ENCODE data around the gene BCAS3.

The BCAS3 gene

DNA sequence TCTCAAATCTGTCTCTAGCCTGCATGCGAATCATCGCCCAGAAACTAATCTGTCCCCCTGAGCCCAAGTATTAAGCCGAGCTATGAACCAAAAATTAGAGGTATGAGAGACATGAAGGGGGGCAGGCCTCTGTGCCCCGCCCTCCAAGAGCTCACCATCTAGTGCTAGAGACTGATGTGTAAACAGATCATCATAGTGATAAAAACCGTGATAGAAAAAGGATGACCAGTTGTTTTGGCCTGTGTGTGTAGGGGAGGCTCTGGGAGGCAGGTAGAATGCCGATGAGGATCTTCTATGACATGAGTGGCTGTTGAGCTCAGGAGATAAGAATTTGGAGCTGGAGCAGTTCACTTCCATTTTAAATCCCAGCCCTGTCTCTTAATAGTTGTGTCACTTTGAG, 632.9 kb downstream of the BCAS3 start:
- Histone ChIP-seq H3K9ac (ENCODE audit: low read length in 2 of 2) (no peak overlapping the region), H3K4me3 (ENCODE audit: low read length in 2 of 2) (no peak overlapping the region), H3K36me3 (ENCODE audit: control insufficient read depth in 2 of 2, insufficient read depth in 2 of 2, low read length in 2 of 2) (no peaks in the 10 kb centered on the region), H3K27ac (ENCODE audit: low read length) (no peak overlapping the region), H3K4me1 (ENCODE audit: control insufficient read depth, insufficient read depth, low read length) (peaks cover 30% of the 10 kb centered on the region), H3K9me3 (ENCODE audit: control insufficient read depth in 2 of 2, low read length in 2 of 2) (no peaks in the 10 kb centered on the region), H3K27me3 (ENCODE audit: control insufficient read depth in 1 of 2, insufficient read depth in 2 of 2, low read length in 2 of 2) (no peaks in the 10 kb centered on the region)

DNA sequence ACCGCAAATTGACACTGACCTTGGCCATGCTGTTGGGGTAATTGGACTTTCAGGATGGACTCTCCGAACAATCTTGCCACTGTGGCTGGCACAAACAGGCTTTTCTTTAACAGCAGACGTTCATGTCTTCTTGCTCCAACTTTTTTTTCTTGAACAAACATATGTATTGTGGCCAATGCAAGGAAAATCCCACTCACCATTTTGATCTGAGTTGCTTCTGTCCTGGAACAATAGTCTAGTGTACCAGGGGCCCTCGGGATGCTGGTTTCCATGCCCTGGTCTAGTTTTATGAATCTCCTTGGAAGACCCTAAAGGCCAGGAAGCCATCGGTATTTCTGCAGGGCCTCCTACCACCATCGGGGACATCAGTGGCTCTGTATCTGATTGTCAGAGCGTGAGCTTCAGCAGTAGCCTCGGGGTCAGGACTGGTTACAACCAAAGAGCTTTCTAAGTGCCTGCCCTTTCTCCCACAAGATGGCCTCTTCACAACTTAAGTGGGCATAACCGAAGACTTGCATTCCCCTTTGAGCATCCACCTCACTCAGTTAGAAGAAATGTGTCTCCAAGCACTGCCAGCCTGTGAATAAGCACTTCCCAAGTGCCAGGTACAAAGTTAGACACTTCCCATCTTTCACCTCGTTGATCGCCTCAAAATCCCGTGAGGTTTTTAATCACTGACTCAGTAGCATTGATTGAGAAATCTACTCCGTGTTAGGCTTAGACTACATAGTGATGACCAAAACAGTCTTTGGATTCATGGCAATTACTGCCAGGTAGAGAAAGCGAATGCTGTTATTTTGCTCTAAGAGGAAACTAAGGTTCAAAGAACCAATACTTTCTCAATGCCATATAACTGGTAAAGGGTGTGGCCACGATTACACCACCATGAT, 635.0 kb downstream of the BCAS3 start:
- Histone ChIP-seq H3K27ac (ENCODE audit: low read length) (no peak overlapping the region), H3K4me3 (ENCODE audit: low read length in 2 of 2) (no peak overlapping the region), H3K9me3 (ENCODE audit: control insufficient read depth in 2 of 2, low read length in 2 of 2) (no peaks in the 10 kb centered on the region), H3K36me3 (ENCODE audit: control insufficient read depth in 2 of 2, insufficient read depth in 2 of 2, low read length in 2 of 2) (no peaks in the 10 kb centered on the region), H3K9ac (ENCODE audit: low read length in 2 of 2) (no peak overlapping the region), H3K4me1 (ENCODE audit: control insufficient read depth, insufficient read depth, low read length) (peaks cover 30% of the 10 kb centered on the region), H3K27me3 (ENCODE audit: control insufficient read depth in 1 of 2, insufficient read depth in 2 of 2, low read length in 2 of 2) (no peaks in the 10 kb centered on the region)

DNA sequence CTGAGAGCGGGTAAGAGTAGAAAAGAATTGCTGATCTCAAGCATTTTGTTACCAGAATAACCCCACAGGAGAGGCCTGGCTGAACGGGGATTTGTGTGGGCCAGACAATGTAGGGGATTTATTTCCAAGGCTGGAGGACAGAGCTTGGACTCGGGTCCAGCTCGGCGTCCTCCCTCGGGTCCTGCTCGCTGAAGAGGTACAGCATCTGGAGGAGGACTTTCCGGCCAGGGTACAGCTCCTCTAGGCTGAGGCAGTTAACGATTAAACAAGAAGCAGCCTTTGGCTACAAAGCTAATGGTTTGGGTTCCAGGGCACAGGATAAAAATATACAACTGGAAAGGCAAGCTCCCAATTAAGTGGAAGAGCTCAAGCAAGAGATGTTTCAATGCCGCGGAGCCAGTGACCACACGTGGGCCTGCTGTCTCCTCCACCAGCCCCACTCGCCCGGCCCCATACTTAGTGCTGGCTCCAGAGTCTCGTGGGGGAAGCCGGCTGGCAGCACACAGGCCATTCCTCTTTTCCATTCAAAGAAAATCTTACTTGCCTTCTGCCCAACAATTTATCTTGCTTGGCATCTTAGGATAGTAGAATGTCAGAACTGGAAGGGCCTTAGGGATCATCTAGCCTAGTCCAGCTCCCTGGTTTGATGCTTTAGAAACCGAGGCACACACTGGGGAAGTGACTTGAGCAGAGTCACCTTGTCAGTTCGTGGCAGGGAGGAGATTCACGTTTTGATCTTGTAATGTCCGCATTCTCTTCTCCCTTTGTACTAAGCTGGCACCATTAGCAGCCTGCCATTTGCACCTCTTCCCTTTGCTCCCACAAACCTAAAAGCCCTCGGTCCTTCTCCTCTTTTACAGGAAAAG, 636.0 kb downstream of the BCAS3 start:
- no peaks in the 10 kb centered on the region for H3K9me3 ChIP-seq (ENCODE audit: control insufficient read depth in 2 of 2, low read length in 2 of 2)
- H3K27me3 ChIP-seq (ENCODE audit: control insufficient read depth in 1 of 2, insufficient read depth in 2 of 2, low read length in 2 of 2), result no peaks in the 10 kb centered on the region
- H3K4me1 ChIP-seq (ENCODE audit: control insufficient read depth, insufficient read depth, low read length), result peaks cover 30% of the 10 kb centered on the region
- H3K4me3 ChIP-seq (ENCODE audit: low read length in 2 of 2), result peak overlapping the region in 1 of 2 donors; percentile 16
- H3K9ac ChIP-seq (ENCODE audit: low read length in 2 of 2), result peak overlapping the region in 1 of 2 donors; percentile 13
- H3K36me3 ChIP-seq (ENCODE audit: control insufficient read depth in 2 of 2, insufficient read depth in 2 of 2, low read length in 2 of 2), result no peaks in the 10 kb centered on the region
- peak overlapping the region; percentile 67 for H3K27ac ChIP-seq (ENCODE audit: low read length)

DNA sequence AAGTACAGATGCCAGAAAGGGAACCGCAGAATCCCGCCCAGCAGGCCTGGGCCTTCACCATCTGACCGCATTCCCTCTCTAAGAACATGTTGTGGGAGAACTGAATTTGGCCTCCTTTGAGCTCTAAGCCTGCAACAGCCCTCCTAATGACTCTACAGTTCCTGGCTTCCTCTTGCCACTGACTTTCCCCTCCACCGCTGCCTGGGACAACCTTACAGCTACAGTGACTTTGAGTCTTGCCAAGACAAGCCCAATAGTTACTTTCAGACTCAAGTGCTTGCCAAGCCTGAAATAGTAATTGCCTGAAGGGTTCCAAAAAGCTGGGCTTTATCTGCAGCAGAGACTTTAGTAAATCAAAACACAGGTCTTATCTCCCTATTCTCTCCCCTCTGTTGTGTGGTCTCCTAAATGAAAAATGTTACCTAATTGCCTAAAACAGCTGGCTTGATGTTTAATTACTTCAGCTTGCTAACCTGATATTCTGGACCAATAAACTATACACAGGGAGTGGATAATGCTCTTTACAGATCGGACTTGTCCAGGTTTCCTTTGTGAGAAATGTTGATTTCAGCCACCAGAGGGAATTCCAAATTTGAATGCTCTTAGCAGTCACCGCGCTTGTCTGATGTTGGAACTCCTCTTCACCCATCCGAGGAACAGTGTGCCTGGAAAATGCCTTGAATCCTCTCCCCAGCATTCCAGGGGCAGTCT, 636.9 kb downstream of the BCAS3 start:
- Histone ChIP-seq H3K36me3 (ENCODE audit: control insufficient read depth in 2 of 2, insufficient read depth in 2 of 2, low read length in 2 of 2) (no peaks in the 10 kb centered on the region), H3K4me3 (ENCODE audit: low read length in 2 of 2) (peak overlapping the region in 1 of 2 donors; percentile 16), H3K27me3 (ENCODE audit: control insufficient read depth in 1 of 2, insufficient read depth in 2 of 2, low read length in 2 of 2) (no peaks in the 10 kb centered on the region), H3K27ac (ENCODE audit: low read length) (peak overlapping the region; percentile 67), H3K9ac (ENCODE audit: low read length in 2 of 2) (no peak overlapping the region), H3K4me1 (ENCODE audit: control insufficient read depth, insufficient read depth, low read length) (peaks cover 22% of the 10 kb centered on the region), H3K9me3 (ENCODE audit: control insufficient read depth in 2 of 2, low read length in 2 of 2) (no peaks in the 10 kb centered on the region)

DNA sequence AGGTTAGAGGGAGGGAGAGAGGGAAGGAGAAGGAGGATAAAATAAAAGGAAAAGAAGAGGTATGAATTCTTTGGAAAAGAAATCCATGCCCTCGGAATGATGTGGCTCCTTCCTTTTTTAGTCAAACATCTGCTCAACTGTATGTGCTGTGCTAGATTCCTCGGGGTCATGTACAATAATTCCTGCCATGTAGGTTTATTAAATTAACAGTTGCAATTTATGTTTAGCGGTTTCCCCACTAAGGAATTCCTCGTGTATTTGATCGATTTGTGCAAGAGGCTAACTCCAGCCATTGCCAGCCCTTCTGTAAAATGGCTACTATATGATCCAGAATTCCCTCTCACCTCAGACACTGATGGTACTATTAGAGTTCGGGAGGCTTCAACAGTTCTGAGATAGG, 639.0 kb downstream of the BCAS3 start:
- Histone ChIP-seq H3K9me3 (ENCODE audit: control insufficient read depth in 2 of 2, low read length in 2 of 2) (no peaks in the 10 kb centered on the region), H3K27me3 (ENCODE audit: control insufficient read depth in 1 of 2, insufficient read depth in 2 of 2, low read length in 2 of 2) (no peaks in the 10 kb centered on the region), H3K4me3 (ENCODE audit: low read length in 2 of 2) (no peak overlapping the region), H3K36me3 (ENCODE audit: control insufficient read depth in 2 of 2, insufficient read depth in 2 of 2, low read length in 2 of 2) (no peaks in the 10 kb centered on the region), H3K27ac (ENCODE audit: low read length) (no peak overlapping the region), H3K9ac (ENCODE audit: low read length in 2 of 2) (no peak overlapping the region), H3K4me1 (ENCODE audit: control insufficient read depth, insufficient read depth, low read length) (peaks cover 17% of the 10 kb centered on the region)

DNA sequence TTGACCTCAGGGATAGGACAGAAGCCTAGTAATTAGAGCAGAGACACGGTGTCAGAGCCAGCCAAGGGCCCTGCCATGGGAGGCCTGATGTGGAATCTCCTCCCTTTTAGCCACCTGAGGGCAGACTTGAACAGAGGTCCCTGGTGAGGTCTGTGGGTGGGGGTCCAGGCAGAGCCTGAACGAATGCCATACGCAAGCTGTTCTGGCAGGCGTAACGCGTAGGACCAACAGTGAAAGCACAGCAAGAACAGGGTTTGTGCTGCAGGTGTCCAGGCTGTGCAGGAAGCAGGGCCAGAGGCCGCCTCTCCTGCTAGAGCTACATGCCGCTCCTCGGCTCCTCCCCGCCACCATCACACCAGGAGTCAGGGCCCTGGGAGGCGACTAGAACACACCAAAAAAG, 640.1 kb downstream of the BCAS3 start:
- Histone ChIP-seq H3K27me3 (ENCODE audit: control insufficient read depth in 1 of 2, insufficient read depth in 2 of 2, low read length in 2 of 2) (no peaks in the 10 kb centered on the region), H3K27ac (ENCODE audit: low read length) (no peak overlapping the region), H3K4me1 (ENCODE audit: control insufficient read depth, insufficient read depth, low read length) (peaks cover 20% of the 10 kb centered on the region), H3K36me3 (ENCODE audit: control insufficient read depth in 2 of 2, insufficient read depth in 2 of 2, low read length in 2 of 2) (no peaks in the 10 kb centered on the region), H3K4me3 (ENCODE audit: low read length in 2 of 2) (no peak overlapping the region), H3K9ac (ENCODE audit: low read length in 2 of 2) (no peak overlapping the region), H3K9me3 (ENCODE audit: control insufficient read depth in 2 of 2, low read length in 2 of 2) (no peaks in the 10 kb centered on the region)

DNA sequence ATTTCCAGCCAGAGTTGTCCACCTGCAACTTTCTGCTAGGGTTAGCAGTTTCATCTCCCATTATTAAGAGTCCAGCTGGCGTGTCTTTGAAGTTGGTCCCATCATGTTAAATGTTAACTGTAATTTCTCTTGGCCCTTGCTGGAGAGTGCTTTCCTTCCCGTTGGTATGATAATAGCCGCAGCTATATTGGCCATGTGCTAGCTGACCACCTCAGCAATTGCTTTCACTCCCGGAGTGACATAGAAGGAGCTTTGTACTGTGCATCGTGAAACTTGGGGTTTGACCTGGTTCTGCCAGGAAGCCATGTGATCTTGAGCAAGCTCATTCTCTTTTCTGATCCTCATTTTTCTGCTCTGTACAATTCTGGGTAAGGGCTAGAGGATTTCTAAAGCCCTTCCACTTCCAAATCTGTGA, 641.0 kb downstream of the BCAS3 start:
- Histone ChIP-seq H3K9ac (ENCODE audit: low read length in 2 of 2) (no peak overlapping the region), H3K4me3 (ENCODE audit: low read length in 2 of 2) (no peak overlapping the region), H3K4me1 (ENCODE audit: control insufficient read depth, insufficient read depth, low read length) (peaks cover 19% of the 10 kb centered on the region), H3K27me3 (ENCODE audit: control insufficient read depth in 1 of 2, insufficient read depth in 2 of 2, low read length in 2 of 2) (no peaks in the 10 kb centered on the region), H3K36me3 (ENCODE audit: control insufficient read depth in 2 of 2, insufficient read depth in 2 of 2, low read length in 2 of 2) (no peaks in the 10 kb centered on the region), H3K9me3 (ENCODE audit: control insufficient read depth in 2 of 2, low read length in 2 of 2) (no peaks in the 10 kb centered on the region), H3K27ac (ENCODE audit: low read length) (no peak overlapping the region)

DNA sequence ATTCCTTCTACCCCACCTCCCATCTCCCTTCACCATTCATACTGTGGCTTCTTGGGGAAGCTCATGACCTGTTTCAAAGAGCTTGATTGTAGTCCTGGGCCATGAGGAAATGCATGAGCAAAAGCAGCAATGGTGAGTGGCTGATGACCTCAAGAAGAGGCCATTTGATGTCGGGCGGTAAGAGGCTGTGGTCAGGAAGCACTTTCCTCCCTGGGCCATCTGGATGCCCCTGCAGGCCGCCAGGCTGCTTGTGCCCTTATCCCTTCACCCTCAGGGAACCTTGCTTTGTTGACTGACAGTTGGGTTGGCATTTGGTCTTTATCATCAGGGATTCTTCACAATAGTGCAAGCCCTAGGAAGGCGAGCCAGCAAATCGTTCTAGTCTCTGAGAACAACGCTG, 643.7 kb downstream of the BCAS3 start:
- Histone ChIP-seq H3K4me3 (ENCODE audit: low read length in 2 of 2) (no peak overlapping the region), H3K27ac (ENCODE audit: low read length) (no peak overlapping the region), H3K9me3 (ENCODE audit: control insufficient read depth in 2 of 2, low read length in 2 of 2) (no peaks in the 10 kb centered on the region), H3K36me3 (ENCODE audit: control insufficient read depth in 2 of 2, insufficient read depth in 2 of 2, low read length in 2 of 2) (no peaks in the 10 kb centered on the region), H3K27me3 (ENCODE audit: control insufficient read depth in 1 of 2, insufficient read depth in 2 of 2, low read length in 2 of 2) (no peaks in the 10 kb centered on the region), H3K9ac (ENCODE audit: low read length in 2 of 2) (no peak overlapping the region), H3K4me1 (ENCODE audit: control insufficient read depth, insufficient read depth, low read length) (peaks cover 14% of the 10 kb centered on the region)

DNA sequence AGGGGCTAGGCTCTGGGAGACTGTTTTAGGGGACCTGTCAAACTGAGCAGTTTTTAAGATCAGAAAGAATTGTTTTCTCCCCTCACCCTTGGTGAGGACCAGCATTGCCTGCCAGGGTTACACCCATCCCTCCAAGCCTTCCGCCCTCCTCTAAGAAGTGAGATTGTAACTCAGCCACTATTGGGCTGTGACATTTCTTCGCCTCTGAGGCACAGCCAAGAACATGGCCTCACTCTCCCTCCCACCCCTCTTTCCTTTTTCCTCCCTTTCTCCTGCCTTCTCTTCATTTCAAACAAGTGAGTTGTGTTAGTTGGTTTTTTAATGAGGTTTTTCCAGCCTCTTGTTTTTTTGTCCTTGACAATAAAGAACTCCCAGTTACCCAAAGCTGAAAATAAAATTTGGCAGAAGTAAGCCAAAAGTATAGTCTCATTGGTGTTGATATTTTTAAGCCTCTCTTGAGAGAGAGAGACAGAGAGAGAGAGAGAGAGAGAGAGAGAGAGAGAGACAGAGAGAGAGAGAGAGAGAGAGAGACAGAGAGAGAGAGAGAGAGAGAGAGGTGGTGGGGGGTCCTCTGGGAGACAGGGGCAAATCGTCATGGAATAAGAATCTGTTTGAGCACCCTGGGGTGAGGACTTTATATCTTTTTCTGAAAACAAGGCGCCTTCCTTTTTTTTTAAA, 644.8 kb downstream of the BCAS3 start:
- Histone ChIP-seq H3K4me1 (ENCODE audit: control insufficient read depth, insufficient read depth, low read length) (peaks cover 14% of the 10 kb centered on the region), H3K9me3 (ENCODE audit: control insufficient read depth in 2 of 2, low read length in 2 of 2) (no peaks in the 10 kb centered on the region), H3K4me3 (ENCODE audit: low read length in 2 of 2) (no peak overlapping the region), H3K9ac (ENCODE audit: low read length in 2 of 2) (no peak overlapping the region), H3K27me3 (ENCODE audit: control insufficient read depth in 1 of 2, insufficient read depth in 2 of 2, low read length in 2 of 2) (no peaks in the 10 kb centered on the region), H3K27ac (ENCODE audit: low read length) (no peak overlapping the region), H3K36me3 (ENCODE audit: control insufficient read depth in 2 of 2, insufficient read depth in 2 of 2, low read length in 2 of 2) (no peaks in the 10 kb centered on the region)
